Measurements from ENCODE around the gene EGFLAM.

- TF ChIP-seq CTCF (IDR thresholded peaks at IDR 0.05; ENCODE audit: insufficient read depth, low read length, poor library complexity, severe bottlenecking), result no peak
- TF ChIP-seq EZH2phosphoT487 (conservative IDR thresholded peaks at IDR 0.05; ENCODE audit: low read length), result no peak
Observed at GRCh38 chr5:38494175-38494574, 235.8 kb downstream of the EGFLAM start.
